Astrocyte (in vitro differentiated cells and primary cell): ENCODE measurements around the gene C2CD4C.

ENCODE experiments used
- CTCF ChIP-seq: IDR thresholded peaks from 2 replicates; pipeline ENCODE4 v1.5.1; 2011; ENCODE audit warnings: low read depth, mild to moderate bottlenecking, inconsistent platforms, low read length, moderate library complexity; ENCODE audit not compliant: insufficient read depth
- EZH2 ChIP-seq: IDR thresholded peaks from 2 replicates; pipeline ENCODE4 v1.6.1; 2012; ENCODE audit warnings: mild to moderate bottlenecking, low read length, inconsistent platforms; ENCODE audit not compliant: insufficient read depth

GRCh38 chr19:444677-445210, 35.8 kb upstream of the C2CD4C start:
- TF ChIP-seq CTCF (no peak), EZH2 (no peak)
